GM18868 (cell line): ENCODE measurements around the gene TSHZ1.

ENCODE experiments used
- ATAC-seq: cut with Tn5 transposase; IDR thresholded peaks from one replicate; pipeline ENCODE4 v1.9.1; 2021; ENCODE audit warnings: mild to moderate bottlenecking, moderate library complexity; ENCODE audit not compliant: unreplicated experiment

The TSHZ1 gene

GRCh38 chr18:75218065-75218923 is 7.7 kb downstream of the TSHZ1 start:
- ATAC-seq = no peak

DNA sequence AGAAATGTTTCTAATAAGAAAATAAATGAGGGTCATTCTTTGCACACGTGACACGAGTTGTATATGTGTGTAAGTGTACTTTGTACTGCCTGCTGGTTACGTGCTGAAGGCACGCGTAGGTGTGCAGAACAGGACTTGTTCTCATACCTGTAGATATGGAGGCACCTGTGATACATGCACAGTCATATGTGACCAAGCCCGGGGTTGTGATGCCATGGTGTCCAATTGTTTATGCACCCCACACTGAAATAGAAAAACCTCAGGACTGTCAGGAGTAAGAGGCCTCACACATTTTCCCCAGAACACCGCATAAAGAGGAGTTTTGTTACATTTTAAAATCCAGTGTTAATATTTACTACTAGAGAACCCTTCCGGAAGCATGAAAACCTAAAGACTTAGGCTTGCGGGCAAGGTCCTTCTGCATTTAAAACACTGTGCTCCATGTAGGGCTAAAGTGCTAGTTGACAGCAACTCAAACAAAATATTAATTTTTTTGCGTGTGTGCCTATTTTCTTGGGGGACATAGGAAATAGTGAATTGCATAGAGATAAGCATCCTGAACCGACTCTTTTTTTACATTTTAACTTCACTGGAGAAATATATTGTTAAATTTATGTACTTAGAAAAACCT is 9.3 kb downstream of the TSHZ1 start:
- no peak for ATAC-seq

GRCh38 chr18:75220551-75221355 is 10.2 kb downstream of the TSHZ1 start:
- no peak for ATAC-seq

GRCh38 chr18:75221397-75221796 is 10.8 kb downstream of the TSHZ1 start:
- ATAC-seq = no peak

- ATAC-seq = no peak
Measured at GRCh38 chr18:75221897-75222296, 11.3 kb downstream of the TSHZ1 start.

DNA sequence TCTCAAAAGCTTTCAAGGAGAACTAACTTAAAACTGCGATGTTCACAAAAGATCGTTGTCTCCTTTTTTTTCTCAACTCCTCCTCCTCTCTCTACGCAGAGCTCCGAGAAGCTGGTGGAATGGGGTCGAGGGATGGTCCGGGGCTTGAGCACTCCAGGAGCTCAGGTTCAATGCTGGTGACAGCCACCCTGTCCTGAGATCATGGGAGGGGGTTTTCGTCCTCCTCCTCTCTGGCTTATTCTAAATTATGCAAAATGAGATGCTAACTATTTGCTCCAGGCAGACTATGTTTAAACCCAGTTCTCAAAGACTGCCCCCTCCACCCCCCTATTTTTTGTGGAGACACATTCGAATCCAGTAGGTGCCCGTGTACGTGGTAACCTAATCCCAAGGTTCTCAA is 11.8 kb downstream of the TSHZ1 start:
- ATAC-seq = no peak

GRCh38 chr18:75223687-75224347 is 13.2 kb downstream of the TSHZ1 start:
- ATAC-seq = no peak

- no peak for ATAC-seq
Measured at GRCh38 chr18:75226286-75226955, 15.8 kb downstream of the TSHZ1 start.

DNA sequence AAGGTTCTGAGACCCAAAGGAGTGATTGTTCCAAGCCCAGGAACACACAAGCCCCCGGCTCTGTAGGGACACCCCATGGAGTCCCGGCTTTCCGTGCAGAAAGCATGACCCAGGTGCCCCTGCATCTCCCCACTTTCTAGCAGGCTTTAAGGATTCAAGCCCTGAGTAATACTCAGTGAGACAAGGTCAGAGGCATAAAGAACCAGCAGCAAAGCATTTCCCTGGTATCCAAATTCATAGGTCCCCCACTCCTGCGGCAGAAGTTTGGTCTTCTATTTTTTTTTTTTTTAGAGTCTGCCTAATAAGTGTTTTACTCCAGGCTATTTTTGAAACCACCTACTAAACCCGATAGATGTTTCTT is 16.3 kb downstream of the TSHZ1 start:
- ATAC-seq = no peak

DNA sequence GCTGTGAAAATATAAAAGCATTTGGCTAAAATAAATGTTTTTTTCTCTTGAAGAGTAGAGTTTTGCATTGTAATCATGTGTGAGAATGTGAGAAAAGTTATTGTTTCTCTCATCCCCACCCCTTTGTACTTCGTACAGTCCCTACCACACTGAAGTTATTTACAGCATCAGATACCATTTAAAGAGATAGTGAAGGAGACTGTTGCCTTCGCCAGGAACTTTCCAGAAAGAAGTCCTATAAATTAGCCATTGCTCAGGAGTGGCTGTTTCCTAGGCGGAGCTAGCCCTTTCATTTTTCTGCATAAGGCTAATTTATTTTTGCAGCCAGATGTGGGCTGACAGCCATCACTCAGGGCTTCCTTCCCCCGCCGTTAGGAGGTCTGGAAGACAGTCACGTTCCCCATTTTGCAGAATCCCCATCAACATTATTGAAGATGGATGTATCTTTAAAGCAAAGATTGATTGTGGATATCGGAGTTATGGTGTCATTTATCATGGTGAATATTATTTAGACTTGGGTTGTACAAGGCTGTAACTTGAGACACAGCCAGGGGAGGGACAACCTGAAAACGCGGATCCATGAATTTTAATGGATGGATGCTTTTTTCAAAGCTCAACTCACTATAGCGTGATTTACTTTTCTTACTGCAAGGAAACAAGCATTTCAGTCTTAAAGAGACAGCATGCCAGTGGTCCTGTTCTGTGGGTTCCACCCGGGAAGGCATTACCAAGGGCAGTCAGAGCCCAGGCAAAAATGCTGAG is 17.1 kb downstream of the TSHZ1 start:
- ATAC-seq = no peak

DNA sequence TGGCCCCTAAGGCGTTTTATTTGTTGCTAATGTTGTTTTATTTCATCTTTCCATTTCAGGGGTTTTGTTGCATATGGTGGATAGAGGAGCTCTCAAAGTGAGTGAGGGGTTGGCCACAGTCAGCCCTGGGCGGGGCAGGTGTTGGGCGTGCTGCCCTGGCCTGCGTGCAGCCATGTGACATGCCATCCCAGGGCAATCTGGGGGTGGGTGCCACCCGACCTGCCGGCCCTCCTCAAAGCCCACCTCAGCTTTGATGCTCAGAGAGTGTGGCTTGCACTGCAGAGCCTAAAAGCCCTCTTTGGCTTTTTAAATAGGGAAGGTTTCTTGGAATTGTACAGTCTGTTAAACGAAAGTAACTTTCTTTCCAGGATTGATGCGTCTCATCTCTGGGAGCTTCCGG is 18.4 kb downstream of the TSHZ1 start:
- ATAC-seq = no peak

GRCh38 chr18:75229437-75229836 is 18.8 kb downstream of the TSHZ1 start:
- ATAC-seq = no peak

- ATAC-seq = no peak
Measured at GRCh38 chr18:75230163-75231052, 19.8 kb downstream of the TSHZ1 start.

DNA sequence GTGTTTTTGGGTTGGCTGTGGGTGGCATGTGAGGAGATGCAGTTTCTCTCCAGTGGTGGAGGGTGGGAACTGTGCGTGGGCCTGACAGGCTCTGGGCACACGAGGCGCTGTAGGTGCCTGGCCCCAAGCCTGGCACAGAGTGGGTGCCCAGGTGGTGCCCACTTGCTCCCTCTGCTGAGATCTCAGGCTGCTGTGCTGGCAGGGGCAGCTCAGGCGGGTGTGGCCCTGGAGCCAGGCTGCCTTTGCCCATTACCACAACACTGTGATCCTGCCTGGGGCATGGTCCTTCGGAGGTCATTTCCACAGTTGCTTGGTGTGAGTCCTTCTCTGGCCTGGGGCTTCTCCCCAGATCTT is 20.4 kb downstream of the TSHZ1 start:
- no peak for ATAC-seq

- no peak for ATAC-seq
Measured at GRCh38 chr18:75234901-75235300, 24.3 kb downstream of the TSHZ1 start.

DNA sequence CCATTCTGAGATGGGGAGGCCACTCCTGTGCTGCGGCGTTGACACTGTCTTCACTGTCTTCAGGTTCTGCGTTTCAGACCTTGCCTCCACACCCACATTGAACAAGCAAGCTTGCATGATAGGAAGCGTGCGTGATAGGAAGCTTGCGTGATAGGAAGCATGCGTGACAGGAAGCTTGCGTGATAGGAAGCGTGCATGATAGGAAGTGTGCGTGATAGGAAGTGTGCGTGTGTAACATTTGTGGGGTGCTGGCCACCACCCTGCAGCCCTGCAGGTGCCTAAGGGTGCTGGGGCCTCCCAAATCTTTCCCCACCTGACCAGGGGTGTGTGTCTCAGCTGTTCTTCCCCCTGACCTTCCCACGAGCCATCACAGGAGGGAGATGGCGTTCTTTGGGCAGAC is 25.3 kb downstream of the TSHZ1 start:
- ATAC-seq = no peak

DNA sequence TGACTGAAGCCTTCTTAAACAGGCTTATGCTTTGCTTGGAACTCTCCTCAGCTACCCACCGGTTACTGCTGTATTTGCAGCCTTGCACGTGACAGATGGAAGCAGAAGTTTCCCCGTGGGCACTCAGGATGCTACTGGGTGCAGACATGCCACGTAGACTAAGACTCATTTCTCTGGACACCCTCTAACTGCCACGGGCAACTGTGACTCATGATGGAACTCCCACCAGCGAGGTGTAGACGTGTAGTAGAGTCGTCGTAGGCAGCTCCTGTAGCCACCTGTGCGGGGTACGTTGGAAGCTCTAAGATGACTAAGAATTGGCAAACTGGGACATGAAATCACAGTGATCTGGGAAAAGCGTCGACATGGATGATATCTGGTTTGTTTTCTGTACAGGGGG is 27.5 kb downstream of the TSHZ1 start:
- ATAC-seq = no peak

DNA sequence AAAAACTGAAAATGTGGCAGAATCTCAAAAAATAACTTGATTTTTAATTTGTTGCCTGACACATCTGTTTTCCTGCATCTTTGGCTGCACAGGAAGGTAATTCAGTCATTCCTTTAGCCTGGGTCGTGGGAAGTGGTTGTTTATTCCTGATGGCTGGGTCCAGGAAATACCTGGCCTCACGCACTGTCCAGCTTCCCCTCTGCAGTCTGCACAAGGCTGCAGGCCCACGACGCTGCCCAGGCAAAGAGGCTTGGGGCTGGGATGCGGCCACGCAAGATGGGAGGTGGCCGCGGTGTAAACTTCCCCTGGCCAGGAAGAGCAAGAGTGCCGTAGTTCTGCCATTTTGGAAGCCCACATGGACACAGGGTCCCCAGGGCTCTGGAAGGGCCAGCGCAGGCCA is 28.2 kb downstream of the TSHZ1 start:
- ATAC-seq = no peak

DNA sequence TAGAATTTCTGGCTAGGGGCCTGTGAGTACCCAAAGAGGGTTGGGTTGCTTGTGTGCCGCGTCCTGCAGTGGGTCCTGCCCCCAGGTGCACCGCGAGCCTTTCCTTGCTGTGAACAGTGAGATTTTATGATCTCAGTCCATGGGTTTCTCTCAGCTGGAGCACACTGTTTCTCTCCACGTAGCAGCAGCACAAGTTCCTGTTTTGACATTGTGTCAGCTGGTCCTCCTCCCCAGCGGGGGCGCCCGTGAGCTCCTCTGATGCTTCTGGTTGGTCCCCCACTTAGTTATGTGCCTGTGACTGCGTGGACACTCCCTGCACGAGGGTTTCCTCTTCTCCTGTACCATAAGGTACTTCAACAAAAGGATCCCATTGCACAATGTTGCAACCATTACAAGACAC is 29.8 kb downstream of the TSHZ1 start:
- no peak for ATAC-seq
